Measurements from ENCODE around the gene THAP4. TPM values are rescaled to one million over a fixed set of nuclear protein-coding genes. Genes with fewer than 3 reads are reported as not detected.

The THAP4 gene
- total and polyA plus RNA-seq, 2 experiments from 2014 or later = 62.9 to 80.4 TPM

DNA sequence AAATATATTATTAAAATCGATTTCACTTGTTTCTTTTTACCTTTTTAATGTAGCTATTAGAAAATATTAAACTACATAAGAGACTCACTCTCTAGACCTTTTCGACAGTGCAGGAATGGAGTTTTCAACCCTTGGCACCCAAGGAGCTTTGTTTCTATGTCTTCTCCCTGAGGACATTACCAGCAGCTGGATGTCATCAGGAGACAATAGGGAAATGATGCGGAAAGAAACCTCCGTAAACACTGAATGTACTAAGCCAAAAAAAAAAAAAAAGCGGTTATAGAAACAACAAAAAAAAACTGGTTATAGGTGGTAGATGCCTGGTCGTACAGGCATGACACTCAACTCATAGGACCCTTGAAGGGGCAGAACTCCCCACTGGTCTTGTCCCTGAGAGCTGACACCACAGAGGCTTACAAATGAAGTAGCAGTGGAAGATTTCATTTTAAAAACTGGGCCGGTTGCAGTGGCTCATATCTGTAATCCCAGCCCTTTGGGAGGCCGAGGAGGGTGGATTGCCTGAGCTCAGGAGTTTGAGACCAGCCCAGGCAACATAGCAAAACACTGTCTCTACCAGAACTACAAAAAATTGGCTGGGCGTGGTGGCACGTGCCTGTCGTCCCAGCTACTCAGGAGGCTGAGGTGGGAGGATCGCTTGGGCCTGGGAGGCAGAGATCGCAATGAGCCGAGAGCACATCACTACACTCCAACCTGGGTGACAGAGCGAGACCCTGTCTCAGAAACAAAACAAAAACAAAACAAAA, 23.8 kb downstream of the THAP4 start:
- no peak overlapping the region for H3K27ac Mint-ChIP-seq
- no peak overlapping the region for H3K4me2 ChIP-seq
- no peak for DNase-seq (ENCODE audit: low spot score)

DNA sequence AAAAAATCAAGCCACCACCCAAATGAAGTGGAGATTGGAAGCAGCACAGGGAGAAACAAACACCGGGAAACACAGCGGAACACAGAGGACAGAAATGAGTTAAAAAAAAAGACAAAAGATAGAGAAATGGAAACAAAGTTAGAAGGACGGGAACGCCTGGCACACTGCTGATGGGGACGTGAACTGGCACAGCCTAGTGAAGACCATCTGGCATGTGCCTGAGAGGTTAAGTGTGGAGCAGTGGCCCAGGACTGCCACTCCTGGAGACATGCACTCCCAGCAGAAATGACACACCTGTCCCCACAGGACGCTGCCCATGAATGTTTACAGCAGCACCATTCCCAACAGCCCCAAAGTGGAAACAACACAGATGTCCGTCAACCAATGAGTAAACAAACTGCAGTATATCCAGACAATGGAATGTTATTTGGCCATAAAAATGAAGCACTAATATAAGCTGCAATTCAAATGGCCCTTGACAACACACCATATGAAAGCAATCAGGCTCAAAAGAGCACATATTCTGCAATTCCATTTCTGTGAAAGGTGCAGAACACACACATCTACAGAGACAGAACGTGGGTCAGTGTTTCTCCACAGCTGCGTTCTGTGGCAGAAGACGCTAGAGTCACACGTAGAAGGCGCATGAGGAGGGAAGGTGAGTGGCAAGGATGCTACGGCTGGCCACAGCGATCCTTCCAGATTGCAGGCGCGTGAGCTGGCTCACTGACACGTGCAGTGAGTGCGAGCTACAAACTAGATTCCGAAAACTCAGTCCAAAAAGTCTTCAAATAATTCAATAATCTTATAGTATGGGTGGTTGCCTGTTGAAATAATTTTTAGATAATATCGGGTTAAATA, 24.6 kb downstream of the THAP4 start:
- no peak overlapping the region for H3K4me3 Mint-ChIP-seq
- peaks cover 63% of the 10 kb centered on the region for H3K79me2 ChIP-seq (replicated peaks; ENCODE audit: insufficient read depth)
- DNase-seq (ENCODE audit: low spot score) (no peak), ATAC-seq (no peak)
- H3K4me3 ChIP-seq = no peak overlapping the region
- no peaks in the 10 kb centered on the region for H3K4me1 ChIP-seq (ENCODE audit: insufficient read depth)
- peak overlapping the region; percentile 18; the same call in 1 of the 2 replicates for H3K27ac Mint-ChIP-seq
- H3K27me3 ChIP-seq (ENCODE audit: insufficient read depth) = no peaks in the 10 kb centered on the region
- H3K4me2 ChIP-seq = no peak overlapping the region
- no peak overlapping the region for H2AFZ ChIP-seq
- H3K9me2 ChIP-seq (ENCODE audit: insufficient read depth) = no peaks in the 10 kb centered on the region
- H3K9me3 Mint-ChIP-seq = peaks cover 4% of the 10 kb centered on the region; the same call in 1 of the 3 replicates
- H3F3A ChIP-seq (replicated peaks; ENCODE audit: low read depth) = 0 out of 2 replicates have a peak, but pooled peaks cover 5% of the 10 kb centered on the region
- H3K4me1 Mint-ChIP-seq = peaks cover 25% of the 10 kb centered on the region
- H4K20me1 ChIP-seq (replicated peaks; ENCODE audit: insufficient read depth) = no peaks in the 10 kb centered on the region; the same call in 1 of the 2 replicates
- H3K36me3 ChIP-seq (ENCODE audit: insufficient read depth) = no peaks in the 10 kb centered on the region
- H3K36me3 Mint-ChIP-seq (ENCODE audit: low read depth) = peaks cover 3% of the 10 kb centered on the region; the same call in 1 of the 3 replicates
- peaks cover 9% of the 10 kb centered on the region for H3K27me3 Mint-ChIP-seq (ENCODE audit: insufficient read depth, low read depth, poor library complexity)
- no peak overlapping the region for H3K27ac ChIP-seq (ENCODE audit: low read depth)
- TF ChIP-seq EZH2phosphoT487 (IDR thresholded peaks at IDR 0.05; ENCODE audit: unreplicated experiment) (no peak), JUNB (IDR thresholded peaks at IDR 0.05; ENCODE audit: unreplicated experiment) (no peak), ZNF331 (CRISPR knock-in tag; IDR thresholded peaks at IDR 0.05; ENCODE audit: low read depth) (no peak), POLR2AphosphoS5 (IDR thresholded peaks at IDR 0.05; ENCODE audit: low read depth) (no peak)

More for the DNA sequence above, 23.8 kb downstream of the THAP4 start:
- Histone ChIP-seq H3K36me3 (ENCODE audit: insufficient read depth) (no peaks in the 10 kb centered on the region), H4K20me1 (replicated peaks; ENCODE audit: insufficient read depth) (no peaks in the 10 kb centered on the region; the same call in 1 of the 2 replicates), H3K9me2 (ENCODE audit: insufficient read depth) (no peaks in the 10 kb centered on the region), H2AFZ (no peak overlapping the region), H3K79me2 (replicated peaks; ENCODE audit: insufficient read depth) (peaks cover 65% of the 10 kb centered on the region), H3K27me3 (ENCODE audit: insufficient read depth) (no peaks in the 10 kb centered on the region), H3K27ac (ENCODE audit: low read depth) (no peak overlapping the region), H3F3A (replicated peaks; ENCODE audit: low read depth) (peaks cover 9% of the 10 kb centered on the region; the same call in 1 of the 2 replicates), H3K4me1 (ENCODE audit: insufficient read depth) (peaks cover 6% of the 10 kb centered on the region; the same call in 1 of the 2 replicates), H3K4me3 (no peak overlapping the region)
- TF ChIP-seq, protein P1, sequence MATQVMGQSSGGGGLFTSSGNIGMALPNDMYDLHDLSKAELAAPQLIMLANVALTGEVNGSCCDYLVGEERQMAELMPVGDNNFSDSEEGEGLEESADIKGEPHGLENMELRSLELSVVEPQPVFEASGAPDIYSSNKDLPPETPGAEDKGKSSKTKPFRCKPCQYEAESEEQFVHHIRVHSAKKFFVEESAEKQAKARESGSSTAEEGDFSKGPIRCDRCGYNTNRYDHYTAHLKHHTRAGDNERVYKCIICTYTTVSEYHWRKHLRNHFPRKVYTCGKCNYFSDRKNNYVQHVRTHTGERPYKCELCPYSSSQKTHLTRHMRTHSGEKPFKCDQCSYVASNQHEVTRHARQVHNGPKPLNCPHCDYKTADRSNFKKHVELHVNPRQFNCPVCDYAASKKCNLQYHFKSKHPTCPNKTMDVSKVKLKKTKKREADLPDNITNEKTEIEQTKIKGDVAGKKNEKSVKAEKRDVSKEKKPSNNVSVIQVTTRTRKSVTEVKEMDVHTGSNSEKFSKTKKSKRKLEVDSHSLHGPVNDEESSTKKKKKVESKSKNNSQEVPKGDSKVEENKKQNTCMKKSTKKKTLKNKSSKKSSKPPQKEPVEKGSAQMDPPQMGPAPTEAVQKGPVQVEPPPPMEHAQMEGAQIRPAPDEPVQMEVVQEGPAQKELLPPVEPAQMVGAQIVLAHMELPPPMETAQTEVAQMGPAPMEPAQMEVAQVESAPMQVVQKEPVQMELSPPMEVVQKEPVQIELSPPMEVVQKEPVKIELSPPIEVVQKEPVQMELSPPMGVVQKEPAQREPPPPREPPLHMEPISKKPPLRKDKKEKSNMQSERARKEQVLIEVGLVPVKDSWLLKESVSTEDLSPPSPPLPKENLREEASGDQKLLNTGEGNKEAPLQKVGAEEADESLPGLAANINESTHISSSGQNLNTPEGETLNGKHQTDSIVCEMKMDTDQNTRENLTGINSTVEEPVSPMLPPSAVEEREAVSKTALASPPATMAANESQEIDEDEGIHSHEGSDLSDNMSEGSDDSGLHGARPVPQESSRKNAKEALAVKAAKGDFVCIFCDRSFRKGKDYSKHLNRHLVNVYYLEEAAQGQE (IDR thresholded peaks at IDR 0.05; ENCODE audit: unreplicated experiment) = no peak
- TF ChIP-seq, protein P2, sequence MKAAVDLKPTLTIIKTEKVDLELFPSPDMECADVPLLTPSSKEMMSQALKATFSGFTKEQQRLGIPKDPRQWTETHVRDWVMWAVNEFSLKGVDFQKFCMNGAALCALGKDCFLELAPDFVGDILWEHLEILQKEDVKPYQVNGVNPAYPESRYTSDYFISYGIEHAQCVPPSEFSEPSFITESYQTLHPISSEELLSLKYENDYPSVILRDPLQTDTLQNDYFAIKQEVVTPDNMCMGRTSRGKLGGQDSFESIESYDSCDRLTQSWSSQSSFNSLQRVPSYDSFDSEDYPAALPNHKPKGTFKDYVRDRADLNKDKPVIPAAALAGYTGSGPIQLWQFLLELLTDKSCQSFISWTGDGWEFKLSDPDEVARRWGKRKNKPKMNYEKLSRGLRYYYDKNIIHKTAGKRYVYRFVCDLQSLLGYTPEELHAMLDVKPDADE (IDR thresholded peaks at IDR 0.05) = no peak
- TF ChIP-seq POLR2AphosphoS5 (IDR thresholded peaks at IDR 0.05; ENCODE audit: low read depth) (no peak), EZH2phosphoT487 (IDR thresholded peaks at IDR 0.05; ENCODE audit: unreplicated experiment) (no peak)
- Mint-ChIP-seq H3K36me3 (ENCODE audit: low read depth) (no peaks in the 10 kb centered on the region; the same call in 2 of the 3 replicates), H3K27me3 (ENCODE audit: insufficient read depth, low read depth, poor library complexity) (peaks cover 9% of the 10 kb centered on the region), H3K4me3 (no peak overlapping the region), H3K4me1 (peaks cover 33% of the 10 kb centered on the region), H3K9me3 (peaks cover 4% of the 10 kb centered on the region; the same call in 1 of the 3 replicates)
- ATAC-seq = no peak
